Gastrocnemius medialis (tissue), 4 donors: Measurements from ENCODE around the gene DNAH2. TPM values are rescaled to one million over a fixed set of nuclear protein-coding genes. Genes with fewer than 3 reads are reported as not detected.

Experiments used
- ATAC-seq, 2 donors: fragments of 150-250 bp; one replicate each; pipeline ENCODE4 v1.9.1; 2016
- DNase-seq, 2 donors: peaks; one replicate each; pipeline ENCODE4 v3.0.0-alpha.2; 2019
- H3K27ac ChIP-seq, 4 donors: fragments of 200-600 bp; sonication (generic); 1 replicate in 1 of 4; 2 replicates in 3 of 4; pipeline ENCODE4 v1.5.1; 2016 to 2018; ENCODE audit warnings: mild to moderate bottlenecking in 2 of 4, moderate library complexity in 1 of 4
- H3K27me3 ChIP-seq, 3 donors: fragments of 200-600 bp; sonication (generic) in 2 of 3; 1 replicate in 1 of 3; 2 replicates in 2 of 3; pipeline versions ENCODE4 v1.5.1 to v1.6.0; 2016 to 2019; ENCODE audit warnings: mild to moderate bottlenecking in 1 of 3, moderate library complexity in 1 of 3
- H3K36me3 ChIP-seq, 2 donors: fragments of 200-600 bp; sonication (generic) in 1 of 2; one replicate each; pipeline ENCODE4 v1.5.1; 2017 to 2018
- H3K4me1 ChIP-seq, 2 donors: fragments of 200-600 bp; sonication (generic) in 1 of 2; one replicate each; pipeline ENCODE4 v1.5.1; 2016 to 2017; ENCODE audit warnings: mild to moderate bottlenecking in 2 of 2
- H3K4me3 ChIP-seq, 4 donors: fragments of 200-600 bp; sonication (generic) in 3 of 4; 1 replicate in 1 of 4; 2 replicates in 3 of 4; pipeline ENCODE4 v1.5.1; 2016 to 2019; ENCODE audit warnings: mild to moderate bottlenecking in 2 of 4
- H3K9me3 ChIP-seq, 3 donors: fragments of 200-600 bp; sonication (generic) in 2 of 3; 1 replicate in 1 of 3; 2 replicates in 2 of 3; pipeline ENCODE4 v1.5.1; 2016 to 2019
- CTCF ChIP-seq, 5 experiments: fragments of 450-650 bp in 3 of 5; fragments of 200-600 bp in 2 of 5; sonication (generic) in 2 of 5; IDR thresholded peaks in 4 of 5; conservative IDR thresholded peaks in 1 of 5; 1 replicate in 4 of 5; 2 replicates in 1 of 5; pipeline ENCODE4 v1.5.1; 2016 to 2019; ENCODE audit warnings: antibody characterized with exemption in 5 of 5, mild to moderate bottlenecking in 3 of 5, moderate library complexity in 3 of 5
- POLR2A ChIP-seq, 2 donors: fragments of 450-650 bp; IDR thresholded peaks; one replicate each; pipeline ENCODE4 v1.6.1; 2017; ENCODE audit warnings: antibody characterized with exemption in 2 of 2, mild to moderate bottlenecking in 2 of 2, moderate library complexity in 2 of 2
- in situ Hi-C, 4 donors: fragments of 200-750 bp; cut with MboI; loops; one replicate each; pipeline versions ENCODE4 v1.15.0 to v1.8.0; 2017; ENCODE audit warnings: low sequenced_read_pairs in 4 of 4
- intact Hi-C: fragments of 100-400 bp; cut with DNase I; formaldehyde crosslinking; loops from one replicate; pipeline ENCODE4 v1.15.1; 2023; ENCODE audit warnings: low total_unique reads
- total RNA-seq, 4 donors: library from RNA; depleted of rRNA; stranded (reverse); fragments of >200 nt; gene quantifications; one replicate each; pipeline versions ENCODE4 v1.1.0 to v1.2.3, GENCODE V29; 2016

The DNAH2 gene
- total RNA-seq, 4 donors from 2014 or later, result not detected

- TF ChIP-seq CTCF (IDR thresholded peaks at IDR 0.05 in 4 of 5, conservative IDR thresholded peaks at IDR 0.05 in 1 of 5) (no peak), POLR2A (IDR thresholded peaks at IDR 0.05) (no peak)
- intact Hi-C loops (no loop called here), in situ Hi-C loops (loop anchor here in 1 of 4 donors (10.0 kb wide), 1 partner anchor 63 kb away; no protein-coding TSS in a partner anchor)
- H3K9me3 ChIP-seq, result no peaks in the 10 kb centered on the region
- no peak for DNase-seq
- H3K36me3 ChIP-seq, result no peaks in the 10 kb centered on the region
- H3K27me3 ChIP-seq, result no peaks in the 10 kb centered on the region
- no peaks in the 10 kb centered on the region for H3K4me1 ChIP-seq
- no peak overlapping the region for H3K27ac ChIP-seq
- no peak overlapping the region for H3K4me3 ChIP-seq
- ATAC-seq, result no peak
Observed at GRCh38 chr17:7818026-7818425, 100.5 kb downstream of the DNAH2 start.

- no peaks in the 10 kb centered on the region for H3K4me1 ChIP-seq
- DNase-seq (no peak), ATAC-seq (no peak)
- TF ChIP-seq POLR2A (IDR thresholded peaks at IDR 0.05) (no peak), CTCF (IDR thresholded peaks at IDR 0.05 in 4 of 5, conservative IDR thresholded peaks at IDR 0.05 in 1 of 5) (no peak)
- H3K4me3 ChIP-seq, result no peak overlapping the region
- no peaks in the 10 kb centered on the region for H3K36me3 ChIP-seq
- no peaks in the 10 kb centered on the region for H3K27me3 ChIP-seq
- no peaks in the 10 kb centered on the region for H3K9me3 ChIP-seq
- in situ Hi-C loops (loop anchor here in 1 of 4 donors (10.0 kb wide), 1 partner anchor 64 kb away; no protein-coding TSS in a partner anchor), intact Hi-C loops (no loop called here)
- no peak overlapping the region for H3K27ac ChIP-seq
Observed at GRCh38 chr17:7818746-7819645, 101.5 kb downstream of the DNAH2 start.

GRCh38 chr17:7820231-7820630 is 102.7 kb downstream of the DNAH2 start:
- H3K36me3 ChIP-seq, result no peaks in the 10 kb centered on the region
- H3K9me3 ChIP-seq, result no peaks in the 10 kb centered on the region
- DNase-seq (no peak), ATAC-seq (no peak)
- intact Hi-C loops, result loop anchor here (5.0 kb wide), 1 partner anchor 78 kb away; no protein-coding TSS in a partner anchor
- H3K4me3 ChIP-seq, result no peak overlapping the region
- H3K27me3 ChIP-seq, result no peaks in the 10 kb centered on the region
- H3K27ac ChIP-seq, result no peak overlapping the region
- H3K4me1 ChIP-seq, result no peaks in the 10 kb centered on the region
- TF ChIP-seq CTCF (IDR thresholded peaks at IDR 0.05 in 4 of 5, conservative IDR thresholded peaks at IDR 0.05 in 1 of 5) (no peak), POLR2A (IDR thresholded peaks at IDR 0.05) (no peak)
- in situ Hi-C loops, result no loop called here

GRCh38 chr17:7822126-7822525 is 104.6 kb downstream of the DNAH2 start:
- in situ Hi-C loops (no loop called here), intact Hi-C loops (loop anchor here (2.0 to 5.0 kb wide), 2 partner anchors 80 to 167 kb away; no protein-coding TSS in a partner anchor)
- no peak for DNase-seq
- Histone ChIP-seq H3K36me3 (no peaks in the 10 kb centered on the region), H3K27ac (no peak overlapping the region), H3K27me3 (no peaks in the 10 kb centered on the region), H3K9me3 (no peaks in the 10 kb centered on the region), H3K4me3 (no peak overlapping the region), H3K4me1 (no peaks in the 10 kb centered on the region)
- ATAC-seq, result no peak
- TF ChIP-seq CTCF (IDR thresholded peaks at IDR 0.05 in 4 of 5, conservative IDR thresholded peaks at IDR 0.05 in 1 of 5), result no peak
- no peak for TF ChIP-seq POLR2A (IDR thresholded peaks at IDR 0.05)
